GM21723 (cell line): Measurements from ENCODE around the gene HS1BP3.

Experiments used
- ATAC-seq: cut with Tn5 transposase; IDR thresholded peaks from one replicate; pipeline ENCODE4 v1.9.1; 2021; ENCODE audit warnings: mild to moderate bottlenecking, moderate library complexity; ENCODE audit not compliant: unreplicated experiment

HS1BP3 gene

DNA sequence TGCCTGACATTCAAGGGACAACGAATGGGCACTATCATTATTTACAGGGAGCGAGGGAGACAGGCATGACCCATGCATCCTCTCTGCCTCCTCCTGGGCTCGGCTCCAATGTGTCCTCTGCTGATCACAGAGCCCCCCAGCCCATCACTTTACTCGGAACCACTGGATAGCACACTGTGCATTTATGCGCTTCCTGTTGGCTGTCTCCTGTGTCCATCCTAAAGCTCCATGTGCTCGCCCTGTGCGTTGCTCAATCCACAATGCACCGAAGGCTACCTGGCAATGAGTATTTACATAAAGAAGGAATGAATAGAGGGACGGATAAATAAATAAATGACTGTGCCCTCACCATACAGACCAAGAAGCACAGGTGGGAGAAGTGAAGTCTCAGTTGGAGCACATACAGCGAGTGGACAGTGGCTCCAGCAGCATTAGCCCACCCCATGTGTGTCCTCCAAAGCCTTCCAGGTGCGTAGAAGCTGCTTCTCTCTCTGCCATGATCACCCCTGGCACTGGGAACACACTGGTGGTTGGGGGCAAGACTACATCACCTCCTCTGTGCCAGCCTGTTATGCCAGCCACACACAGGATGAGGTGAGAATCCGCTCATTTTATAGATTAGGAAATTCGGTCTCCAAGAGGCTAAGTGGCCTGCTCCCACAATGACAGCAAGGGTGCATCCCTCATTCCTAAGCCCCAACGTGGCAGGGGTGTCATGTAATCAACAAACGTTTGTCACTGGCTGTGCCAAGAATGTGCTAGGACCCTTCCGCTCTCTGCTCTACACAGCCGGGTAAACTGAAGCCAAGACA, 13.7 kb upstream of the HS1BP3 start:
- ATAC-seq, result no peak

DNA sequence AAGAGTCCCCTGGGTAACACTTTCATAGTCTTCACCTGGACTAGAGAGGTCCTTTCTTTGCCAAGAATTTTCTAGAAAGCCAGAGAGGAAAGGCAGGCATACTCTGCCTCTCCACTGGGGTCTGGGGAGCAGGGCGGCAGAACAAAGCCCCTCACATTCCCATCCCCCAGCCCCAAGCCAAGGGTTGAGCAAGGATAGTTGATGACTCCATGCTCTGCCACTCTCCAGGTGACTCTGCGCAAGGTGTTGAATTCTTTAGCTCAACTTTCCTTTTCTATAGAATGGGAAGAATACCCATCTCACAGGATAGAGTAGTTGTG, 13.1 kb upstream of the HS1BP3 start:
- no peak for ATAC-seq

DNA sequence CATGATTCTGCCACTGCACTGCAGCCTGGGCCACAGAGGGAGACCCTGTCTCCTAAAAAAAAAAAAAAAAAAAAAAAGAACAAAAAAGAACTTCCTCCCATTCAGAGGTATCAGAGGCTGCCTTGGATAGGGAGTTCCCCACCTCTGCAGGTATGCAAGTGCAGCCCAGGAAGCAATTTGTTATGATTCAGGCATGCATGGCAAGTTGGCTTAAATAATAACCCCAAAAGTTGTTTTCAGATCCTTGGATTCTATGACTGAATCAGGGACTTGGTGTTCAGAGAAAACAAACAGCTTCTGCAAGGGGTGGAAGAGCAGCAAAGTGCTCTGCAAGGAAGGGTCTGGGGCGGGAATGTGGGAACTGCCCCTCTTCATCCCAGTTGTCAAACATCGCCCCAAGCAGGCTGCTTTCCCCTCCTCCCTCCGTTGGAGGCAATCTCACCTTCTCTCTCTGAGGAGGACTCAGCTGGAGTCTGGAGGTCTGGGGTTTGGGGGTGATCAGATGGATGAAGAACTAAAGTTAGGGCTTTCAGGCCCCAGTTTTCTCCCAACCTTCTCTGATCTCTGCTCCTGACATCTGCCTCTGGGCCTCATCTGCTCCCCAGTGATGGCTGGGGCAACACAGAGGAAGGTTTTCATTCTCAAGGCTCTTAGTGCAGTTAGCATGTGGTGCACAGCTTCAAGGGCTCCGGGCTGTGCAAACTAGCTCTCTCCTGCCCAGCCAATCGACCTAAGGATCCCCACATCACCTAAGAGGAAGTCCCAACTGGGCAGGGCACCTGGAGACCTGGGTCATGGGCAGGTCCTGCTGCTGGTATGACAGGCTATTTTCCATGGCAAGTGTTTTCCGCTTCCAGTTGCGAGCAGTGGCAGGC, 12.5 kb upstream of the HS1BP3 start:
- ATAC-seq, result no peak

DNA sequence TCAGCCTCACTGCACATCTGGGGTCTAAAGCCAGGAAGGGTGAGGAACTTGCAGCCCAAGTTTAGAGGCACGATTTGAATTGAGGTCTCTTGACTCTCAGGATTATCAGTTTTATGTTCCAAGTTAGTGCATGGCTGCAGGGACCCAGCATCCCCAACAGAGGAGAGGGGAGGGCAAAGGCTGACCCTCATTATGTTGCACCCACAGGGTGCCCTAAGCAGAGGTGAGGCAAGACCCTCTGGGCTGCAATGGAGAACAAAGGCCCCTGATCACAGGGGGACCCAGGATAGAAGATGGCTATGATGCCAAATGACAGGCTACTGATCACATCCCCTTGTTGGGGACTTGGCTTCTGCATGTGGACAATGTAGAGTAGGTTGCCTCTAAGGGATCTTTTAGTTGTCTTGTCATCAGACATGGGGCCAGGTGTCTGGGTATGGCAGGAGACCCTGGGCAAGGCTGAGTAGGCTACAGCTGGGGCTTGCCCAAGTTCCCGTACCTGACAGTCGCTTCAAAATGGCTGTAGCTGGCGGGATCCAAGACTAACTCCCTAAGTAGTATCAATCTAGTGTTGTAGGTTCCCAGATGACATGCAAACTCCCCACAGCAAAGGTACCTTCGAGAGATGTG, 11.5 kb upstream of the HS1BP3 start:
- no peak for ATAC-seq

DNA sequence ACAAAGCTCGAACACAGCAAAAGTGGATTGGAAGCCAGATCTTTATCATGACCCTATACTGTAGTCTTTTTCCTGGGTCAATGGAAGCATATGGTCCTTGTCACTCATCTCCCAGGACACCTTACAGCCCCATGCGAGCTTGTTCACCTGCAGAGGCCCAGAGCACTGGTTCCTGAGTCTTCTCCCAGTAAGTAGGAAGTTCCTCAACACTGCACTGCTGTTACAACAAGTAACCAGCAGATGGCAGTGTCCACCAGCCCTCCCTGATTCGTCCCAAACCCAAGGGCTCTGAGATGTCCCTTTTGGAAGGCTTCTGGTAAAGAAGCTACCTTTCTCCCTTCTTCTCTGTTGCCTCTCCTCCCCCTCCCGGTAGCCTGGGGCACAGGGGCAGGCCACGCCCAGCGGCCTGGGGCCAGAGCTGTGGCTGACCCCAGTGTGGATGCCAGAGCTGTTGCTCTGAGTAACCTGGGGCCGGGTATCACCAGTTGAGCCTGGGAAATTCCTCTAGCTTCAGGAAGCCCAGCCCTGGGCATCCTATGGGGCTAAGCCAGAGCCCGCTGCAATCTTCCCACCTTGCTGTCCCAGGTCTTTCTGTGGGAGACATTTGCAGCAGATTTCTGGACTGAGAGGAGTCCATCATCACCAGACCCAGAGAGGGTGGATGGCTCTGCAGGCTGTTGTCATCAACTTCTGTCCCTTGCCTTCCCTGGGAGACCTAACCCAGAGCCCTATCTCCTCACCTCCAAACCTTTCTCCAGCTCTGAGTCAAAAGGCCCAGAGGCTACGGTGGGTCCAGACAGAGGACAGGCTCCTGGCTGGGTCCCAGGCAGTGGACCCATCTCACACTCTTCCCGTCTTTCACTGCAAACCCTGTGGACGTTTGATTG, 10.8 kb upstream of the HS1BP3 start:
- peak; percentile 59 for ATAC-seq

DNA sequence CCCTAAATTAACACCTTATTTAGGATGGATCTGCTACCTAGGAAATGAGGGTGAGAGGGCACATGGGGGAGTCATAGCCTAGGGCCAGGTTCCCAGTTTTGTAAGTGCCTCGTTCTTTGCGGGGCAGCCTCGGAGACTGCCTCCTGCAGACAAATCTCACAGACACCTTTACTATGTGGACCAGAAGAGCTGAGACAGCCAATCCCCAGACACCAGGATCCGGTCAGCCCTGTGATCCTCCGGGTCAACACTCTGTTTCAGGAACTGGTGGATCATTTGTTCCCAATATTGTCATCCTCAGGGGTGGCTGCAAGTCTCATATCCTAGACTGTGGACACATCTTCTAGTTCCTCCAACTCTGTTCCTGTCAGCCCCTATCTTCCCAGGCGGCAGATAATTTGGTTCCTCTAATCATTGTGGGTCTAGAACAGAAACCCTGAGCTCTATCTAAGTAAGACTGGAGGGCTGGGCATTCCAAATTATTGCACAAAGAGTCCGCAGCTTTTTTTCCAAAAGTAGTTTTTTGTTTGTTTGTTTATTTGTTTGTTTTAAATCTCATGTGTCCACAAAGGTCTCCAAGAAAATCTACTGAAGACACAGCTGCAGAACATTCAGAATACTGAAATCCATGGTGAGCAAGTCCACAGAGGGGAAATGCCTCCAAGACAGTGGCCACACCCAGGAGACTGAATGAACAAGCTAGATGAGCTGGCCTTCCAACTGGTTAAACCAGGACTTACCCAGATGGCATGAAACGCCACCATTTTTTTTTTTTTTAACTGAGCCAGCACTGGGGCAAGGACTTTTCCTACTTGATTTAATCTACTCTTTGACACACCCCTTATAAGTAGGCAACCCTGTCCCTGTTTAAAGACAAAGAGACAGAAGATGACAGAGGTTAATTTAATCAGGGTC, 9.9 kb upstream of the HS1BP3 start:
- ATAC-seq, result no peak

DNA sequence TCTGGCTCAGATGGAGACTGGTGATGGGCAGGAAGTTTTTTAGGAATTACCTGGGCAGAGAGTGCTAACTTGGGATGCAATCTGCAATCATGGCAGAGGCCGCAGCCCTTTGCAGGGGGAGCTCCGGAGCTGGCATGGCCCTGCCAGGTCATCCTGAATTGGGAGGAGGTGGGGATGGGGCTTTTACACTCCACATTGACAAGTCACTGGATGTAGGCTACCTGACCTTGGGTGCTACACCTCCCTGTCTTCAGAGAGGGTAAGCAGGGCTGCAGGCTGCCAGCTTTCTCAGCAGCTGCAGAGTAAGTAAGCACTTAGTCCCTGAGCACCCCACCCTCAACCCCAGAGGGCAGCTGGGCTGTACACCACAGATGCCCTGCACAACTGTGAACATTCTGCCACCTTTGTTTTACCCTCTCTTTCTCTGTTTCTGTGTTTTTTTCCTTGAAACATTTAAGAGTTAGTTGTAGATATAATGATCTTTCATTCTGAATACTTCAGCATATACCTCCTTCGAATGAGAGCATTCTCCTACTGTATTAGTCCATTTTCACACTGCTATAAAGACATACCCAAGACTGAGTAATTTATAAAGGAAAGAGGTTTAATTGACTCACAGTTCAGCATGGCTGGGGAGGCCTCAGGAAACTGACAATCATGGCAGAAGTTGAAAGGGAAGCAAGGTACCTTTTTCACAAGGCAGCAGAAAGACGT, 6.8 kb upstream of the HS1BP3 start:
- no peak for ATAC-seq

DNA sequence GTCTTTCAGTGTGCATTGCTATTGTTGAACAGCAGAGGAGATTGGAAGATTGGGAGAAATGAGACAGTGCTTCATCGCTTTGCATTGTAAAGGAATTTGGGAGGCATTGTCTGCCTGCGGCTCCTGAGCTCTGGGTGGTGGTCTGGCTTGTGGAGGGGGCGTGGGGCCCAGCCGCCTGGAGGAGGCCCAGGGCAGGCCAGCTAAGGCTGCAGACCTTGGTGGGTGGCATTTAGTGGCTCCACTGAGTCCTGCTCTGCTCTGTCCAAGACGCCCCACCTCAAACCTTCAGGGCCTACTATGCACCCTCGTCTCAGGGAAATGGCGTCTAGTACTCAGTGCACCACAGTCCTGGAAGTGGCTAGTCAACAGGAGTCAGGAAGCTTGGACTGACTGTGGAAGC, 5.7 kb upstream of the HS1BP3 start:
- ATAC-seq, result no peak

DNA sequence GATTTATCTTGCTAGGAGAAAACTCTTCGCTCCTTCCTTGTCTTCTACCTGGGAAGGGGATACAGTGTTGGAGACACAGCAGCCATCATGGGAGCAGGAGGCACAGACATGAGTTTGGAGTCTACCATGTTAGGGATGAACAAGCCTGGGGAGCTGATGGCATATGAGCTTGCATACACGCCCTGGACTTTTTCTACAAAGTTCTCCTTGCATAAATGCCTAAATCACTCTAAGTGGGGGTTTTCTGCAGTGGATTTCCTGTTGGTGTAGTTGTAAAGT, 3.6 kb upstream of the HS1BP3 start:
- ATAC-seq, result no peak

DNA sequence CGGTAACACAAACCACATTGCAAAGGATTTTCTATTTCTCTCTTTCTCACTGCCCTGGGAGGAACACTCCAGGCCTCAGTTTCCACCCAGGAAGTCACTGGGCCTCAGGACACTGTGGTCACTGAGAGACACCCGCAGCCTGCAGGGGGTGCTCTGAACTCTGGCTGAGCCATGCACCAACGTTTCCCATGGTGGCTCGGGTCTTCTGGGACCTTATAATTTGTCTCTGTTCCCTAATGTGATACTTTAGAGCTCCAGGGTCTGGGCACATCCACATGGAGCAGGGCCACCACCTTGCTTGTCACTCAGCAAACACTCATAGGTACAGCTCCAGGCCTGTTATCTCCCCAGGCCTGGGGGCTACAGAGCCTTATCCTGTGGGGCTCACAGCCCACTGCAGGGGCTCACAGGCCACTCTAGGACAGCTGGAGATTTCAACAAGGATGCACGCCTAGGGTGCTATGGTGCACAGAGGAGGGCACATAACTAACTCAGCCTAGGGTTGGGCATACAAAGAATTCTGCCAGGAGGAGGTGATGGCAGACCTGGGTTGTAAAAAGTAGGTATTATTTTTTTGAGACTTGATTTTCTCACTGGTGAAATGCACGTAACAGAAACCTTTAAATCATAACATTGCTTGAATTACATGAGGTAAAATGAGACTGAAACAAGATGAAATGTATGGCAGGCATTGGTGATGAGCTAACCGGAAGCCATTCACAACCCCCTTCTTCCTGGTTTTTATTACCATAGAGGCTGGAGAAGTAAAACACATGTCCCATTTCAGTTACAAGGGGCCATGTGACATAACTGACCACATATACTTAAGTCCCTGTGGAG, 3.0 kb upstream of the HS1BP3 start:
- no peak for ATAC-seq

DNA sequence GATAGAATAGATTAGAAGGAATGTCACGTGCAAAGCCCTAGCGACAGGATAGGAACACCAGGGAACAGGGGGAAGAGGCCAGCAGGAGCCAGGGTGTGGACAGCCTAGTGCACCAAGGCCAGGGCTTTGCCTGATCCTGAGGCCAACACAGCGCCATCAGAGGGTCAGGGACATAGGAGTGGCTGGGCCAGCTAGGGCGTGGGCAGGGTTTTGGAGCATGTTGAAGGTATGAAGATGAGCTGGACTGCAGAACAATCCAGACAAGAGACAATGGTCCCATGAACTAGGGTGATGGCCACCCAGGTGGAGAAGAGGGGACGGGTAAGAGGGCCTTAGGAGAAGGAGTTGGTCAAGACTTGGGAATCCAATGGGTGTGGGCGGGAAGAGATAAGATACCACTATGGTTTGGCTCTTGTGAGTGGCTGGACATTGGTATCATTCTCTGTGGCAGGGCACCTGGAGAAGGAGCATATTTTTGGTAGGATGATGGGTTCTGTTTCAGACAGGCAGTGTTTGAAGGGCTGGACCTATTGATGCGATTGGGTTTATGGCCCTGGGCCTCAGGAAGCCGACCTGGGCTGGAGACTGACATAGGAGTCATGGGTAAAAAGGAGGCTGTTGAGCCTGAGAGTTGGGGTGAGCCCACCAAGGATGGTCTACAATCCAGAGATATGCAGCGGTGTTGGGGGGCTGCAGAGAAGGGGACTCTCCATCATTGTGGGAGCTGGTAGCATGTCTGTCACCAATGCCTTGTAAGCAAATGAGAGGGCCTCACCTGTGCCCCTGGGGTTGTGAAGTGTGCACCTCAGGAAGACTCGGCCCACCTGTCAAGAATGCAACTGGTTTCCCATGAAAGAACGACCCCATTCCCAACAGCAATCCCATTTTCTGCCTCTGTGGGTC, 2.0 kb upstream of the HS1BP3 start:
- no peak for ATAC-seq

DNA sequence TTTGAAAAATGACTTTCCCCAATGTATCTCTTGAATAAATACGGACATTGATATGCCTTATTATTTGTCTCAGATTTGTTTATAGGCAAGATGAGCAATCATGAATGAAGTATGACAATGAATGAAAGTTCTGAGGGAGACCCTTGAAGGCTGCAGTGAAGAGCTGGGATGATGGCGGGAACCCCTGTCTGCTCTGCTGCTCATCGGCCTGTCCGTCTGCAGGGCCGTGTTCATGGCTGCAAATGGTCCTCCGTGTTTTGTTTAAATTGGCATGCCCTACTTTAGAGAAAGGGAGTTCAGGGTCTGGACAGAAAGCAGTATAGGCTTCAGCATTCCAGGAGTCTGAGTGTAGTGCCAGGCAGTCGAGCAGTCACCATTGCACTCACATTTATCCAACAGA, 1.2 kb upstream of the HS1BP3 start:
- ATAC-seq, result no peak

DNA sequence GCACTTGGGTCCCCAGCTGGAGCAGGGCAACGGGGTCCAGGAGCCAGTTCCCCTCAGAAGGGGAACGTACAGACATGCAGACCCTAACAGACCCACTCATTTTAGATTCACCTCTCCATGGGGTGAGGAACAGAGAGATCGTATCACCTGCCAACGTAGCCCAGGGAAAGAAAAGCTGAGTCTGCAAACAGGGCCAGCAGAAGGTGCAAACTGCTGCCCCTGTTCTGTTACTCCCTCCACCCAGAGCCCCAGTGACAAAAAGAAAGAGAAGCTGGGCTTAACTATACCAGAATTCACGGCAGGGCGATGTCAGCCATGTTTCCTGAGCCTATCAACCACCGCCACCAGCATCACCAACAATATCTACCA, 817 bp upstream of the HS1BP3 start:
- ATAC-seq, result no peak

DNA sequence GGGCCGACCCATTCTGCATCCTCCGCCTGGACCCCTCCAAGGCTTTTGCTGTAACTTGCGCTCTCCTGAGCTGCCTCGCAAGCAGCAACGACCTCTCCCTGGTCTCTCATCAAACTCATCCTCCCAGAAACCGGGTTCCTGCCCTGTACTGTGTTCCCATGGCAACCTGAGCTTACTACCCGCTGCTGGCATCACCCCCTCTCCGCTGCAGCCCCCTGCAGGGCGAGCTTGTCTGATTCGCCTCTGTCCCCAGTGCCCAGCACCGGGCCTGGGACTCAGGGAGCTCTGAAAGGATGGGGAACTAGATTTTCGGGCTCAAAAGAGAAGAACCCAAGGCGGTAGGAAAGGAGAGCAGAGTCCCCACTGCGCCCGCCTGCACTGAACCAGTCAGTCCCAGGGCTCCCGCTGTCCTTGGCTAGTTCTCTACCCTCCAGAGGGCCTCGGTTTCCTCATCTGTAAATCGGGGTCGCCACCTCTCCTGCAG, 463 bp downstream of the HS1BP3 start:
- ATAC-seq, result peak; percentile 24

DNA sequence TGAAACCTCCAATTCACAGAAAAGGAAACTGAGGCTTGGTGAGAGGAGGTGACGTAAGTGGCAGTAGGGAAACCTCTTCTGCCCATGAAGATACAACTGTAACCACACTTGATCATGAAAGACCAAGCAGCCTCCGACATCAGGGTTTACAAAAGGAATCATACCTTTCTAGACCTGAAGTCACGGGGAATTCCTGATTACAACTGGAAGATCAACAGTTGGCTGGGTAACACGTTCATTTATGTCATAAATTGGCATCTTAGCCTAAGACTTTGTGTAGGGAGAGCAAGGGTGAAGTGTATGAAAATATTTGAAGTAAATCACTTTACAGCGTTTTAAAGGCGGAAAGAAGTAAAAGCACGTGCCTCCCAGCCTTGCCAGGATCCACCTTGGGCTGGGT, 922 bp downstream of the HS1BP3 start:
- ATAC-seq, result no peak

DNA sequence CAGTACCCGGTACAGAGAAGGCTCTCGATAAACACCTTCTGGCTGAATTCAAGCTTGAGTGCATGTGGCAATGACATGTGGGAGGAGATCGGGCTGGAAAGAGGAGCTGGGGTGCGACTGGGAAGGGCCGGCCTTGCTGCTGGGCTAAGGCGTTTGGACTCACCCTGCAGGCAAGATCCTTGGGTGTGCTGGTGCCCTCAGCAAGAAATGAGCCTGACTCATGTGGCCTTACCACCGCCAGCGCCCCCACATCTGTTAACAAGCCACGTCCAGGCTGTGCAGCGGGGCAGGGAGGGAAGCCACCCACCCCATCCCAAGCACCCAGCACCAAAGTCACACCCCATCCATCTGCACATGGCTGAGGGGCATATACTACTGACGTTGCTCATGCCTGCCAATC, 1.3 kb downstream of the HS1BP3 start:
- ATAC-seq, result no peak

DNA sequence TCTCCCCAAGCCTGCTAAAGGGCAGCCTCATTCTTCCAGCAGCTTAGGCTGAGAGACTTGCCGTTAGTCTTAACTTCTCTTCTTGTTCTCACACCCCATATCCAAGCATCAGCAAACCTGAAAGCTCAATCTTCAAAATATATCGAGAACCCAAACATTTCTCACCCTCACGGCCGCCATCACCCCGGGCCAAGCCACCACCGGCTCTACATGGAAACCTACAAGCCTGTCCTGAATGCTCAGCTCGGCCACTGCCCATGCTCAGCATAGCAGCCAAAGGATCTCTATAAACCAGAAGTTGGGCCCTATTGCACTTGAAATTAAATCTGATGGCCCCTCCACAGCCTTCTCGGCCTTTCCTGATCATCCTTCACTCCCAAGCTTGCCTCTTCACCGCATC, 2.1 kb downstream of the HS1BP3 start:
- ATAC-seq, result no peak
